ENCODE data around the gene ABCE1.

ABCE1 gene

GRCh38 chr4:145177906-145178538 is 79.9 kb downstream of the ABCE1 start:
- no peak for DNase-seq

GRCh38 chr4:145178740-145179280 is 80.7 kb downstream of the ABCE1 start:
- DNase-seq, result no peak

Data from NCI-H510A treated with DMSO at 0.1 percent for 48 hours (cell line).